K562 (cell line): ENCODE data around the gene NR2F2. TPM values are rescaled to one million over a fixed set of nuclear protein-coding genes. Genes with fewer than 3 reads are reported as not detected.

Source experiments
- CCAR2 ChIP-seq: fragments of 200-400 bp; formaldehyde crosslinking; IDR thresholded peaks from 2 replicates; pipeline ENCODE4 v1.6.1; 2017; ENCODE audit warnings: mild to moderate bottlenecking, low read depth, low read length
- EGR1 ChIP-seq: fragments of 450-650 bp; conservative IDR thresholded peaks from 2 replicates; pipeline ENCODE4 v1.6.1; 2017; ENCODE audit warnings: mild to moderate bottlenecking
- FIP1L1 ChIP-seq: fragments of 200-400 bp; formaldehyde crosslinking; IDR thresholded peaks from 2 replicates; pipeline ENCODE4 v1.6.1; 2018; ENCODE audit warnings: mild to moderate bottlenecking, low read depth, low read length; ENCODE audit not compliant: poor library complexity, severe bottlenecking
- MCM2 ChIP-seq: fragments of 450-650 bp; IDR thresholded peaks from 2 replicates; pipeline ENCODE4 v1.6.1; 2017; ENCODE audit warnings: low read depth, mild to moderate bottlenecking
- MCM7 ChIP-seq, 2 experiments: fragments of 450-650 bp; IDR thresholded peaks; 2 replicates each; pipeline ENCODE4 v1.6.1; 2016 to 2018
- MTA1 ChIP-seq: fragments of 450-650 bp; IDR thresholded peaks from 2 replicates; pipeline ENCODE4 v1.6.1; 2017; ENCODE audit warnings: borderline replicate concordance
- NFE2L1 ChIP-seq: fragments of 450-650 bp; IDR thresholded peaks from 2 replicates; pipeline ENCODE4 v1.6.1; 2016; ENCODE audit warnings: missing genetic modification characterization, low read depth, mild to moderate bottlenecking, missing compliant biosample characterization, moderate library complexity, borderline replicate concordance
- POLR2A ChIP-seq: fragments of 450-650 bp; conservative IDR thresholded peaks from 2 replicates; pipeline ENCODE4 v1.6.1; 2016
- SAFB2 ChIP-seq: fragments of 200-400 bp; formaldehyde crosslinking; IDR thresholded peaks from 2 replicates; pipeline ENCODE4 v1.6.1; 2018; ENCODE audit warnings: borderline replicate concordance, low read length, low read depth, moderate library complexity; ENCODE audit not compliant: severe bottlenecking
- SIX5 ChIP-seq, 2 experiments: IDR thresholded peaks; 2 replicates each; pipeline ENCODE4 v1.6.1; 2011; ENCODE audit warnings: low read length in 2 of 2, borderline replicate concordance in 1 of 2, low read depth in 1 of 2, mild to moderate bottlenecking in 1 of 2, moderate library complexity in 1 of 2; ENCODE audit not compliant: insufficient read depth in 1 of 2
- U2AF1 ChIP-seq: fragments of 200-400 bp; formaldehyde crosslinking; optimal IDR thresholded peaks from 2 replicates; pipeline ENCODE3; 2017; ENCODE audit warnings: mild to moderate bottlenecking, low read depth, low read length, moderate library complexity
- ZNF316 ChIP-seq: fragments of 450-650 bp; IDR thresholded peaks from 2 replicates; pipeline ENCODE4 v1.6.1; 2016
- ZNF668 ChIP-seq: fragments of 250-450 bp; sonication (Bioruptor Pico); IDR thresholded peaks from 2 replicates; pipeline ENCODE4 v1.8.0; 2022; ENCODE audit warnings: mild to moderate bottlenecking, inconsistent platforms
- polyA plus RNA-seq, 8 experiments: library from polyadenylated mRNA; depleted of rRNA in 4 of 8; stranded (reverse) in 5 of 8; unstranded in 3 of 8; fragments of >200 nt; fragmentation: Nextera tagmentation in 2 of 8; fragmentation: Illumina TruSeq in 1 of 8; extraction: Ambion mirVana in 2 of 8; extraction: Trizol in 1 of 8; gene quantifications; 2 replicates each; pipeline versions ENCODE4 v1.2.1 to v1.2.3, GENCODE V29; 2011 to 2014; ENCODE audit warnings: inconsistent platforms in 1 of 8, missing spikeins in 1 of 8
- total RNA-seq, 7 experiments: library from RNA; depleted of rRNA in 6 of 7; stranded (reverse); fragments of >200 nt in 6 of 7; fragmentation: Illumina TruSeq in 2 of 7; extraction: Trizol in 2 of 7; gene quantifications; 2 replicates each; pipeline versions ENCODE4 v1.2.1 to v1.2.3, GENCODE V29; 2011 to 2021; ENCODE audit warnings: low replicate concordance in 1 of 7
- TF ChIP-seq, protein P1 (sequence below): IDR thresholded peaks from 3 replicates; pipeline ENCODE4 v1.6.1; 2011; ENCODE audit warnings: borderline replicate concordance, mild to moderate bottlenecking; ENCODE audit not compliant: insufficient read length, insufficient read depth
- TF ChIP-seq, protein P2 (sequence below), 3 experiments: fragments of 200-800 bp in 1 of 3; fragments of 250-450 bp in 1 of 3; fragments of 450-650 bp in 1 of 3; sonication (Bioruptor Pico) in 1 of 3; sonication (Bioruptor generic) in 1 of 3; formaldehyde crosslinking in 1 of 3; IDR thresholded peaks; 2 replicates each; pipeline versions ENCODE4 v1.6.1 to v1.8.0; 2016 to 2022; ENCODE audit warnings: mild to moderate bottlenecking in 2 of 3, missing genetic modification characterization in 2 of 3, missing compliant biosample characterization in 1 of 3, moderate library complexity in 1 of 3
- TF ChIP-seq, protein P3 (sequence below), 2 experiments: fragments of 450-650 bp in 1 of 2; IDR thresholded peaks; 2 replicates each; pipeline ENCODE4 v1.6.1; 2011 to 2017; ENCODE audit warnings: low read depth in 2 of 2, antibody characterized with exemption in 1 of 2, borderline replicate concordance in 1 of 2, low read length in 1 of 2, mild to moderate bottlenecking in 1 of 2, mixed read lengths in 1 of 2; ENCODE audit not compliant: control insufficient read depth in 1 of 2
- TF ChIP-seq, protein P4 (sequence below), 3 experiments: IDR thresholded peaks in 2 of 3; conservative IDR thresholded peaks in 1 of 3; 2 replicates each; pipeline ENCODE4 v1.5.1; 2011 to 2012; ENCODE audit warnings: low read length in 3 of 3, mild to moderate bottlenecking in 3 of 3, control low read depth in 2 of 3, improper control_type of control experiment in 1 of 3, inconsistent platforms in 1 of 3, low read depth in 1 of 3, mixed read lengths in 1 of 3, moderate library complexity in 1 of 3; ENCODE audit not compliant: insufficient read depth in 2 of 3

The NR2F2 gene
- total and polyA plus RNA-seq, 9 of the 15 experiments (the other 6 are each of a cell fraction or from before 2014, with no cell fraction given): 6.0 to 51.8 (median 11.1) TPM

DNA sequence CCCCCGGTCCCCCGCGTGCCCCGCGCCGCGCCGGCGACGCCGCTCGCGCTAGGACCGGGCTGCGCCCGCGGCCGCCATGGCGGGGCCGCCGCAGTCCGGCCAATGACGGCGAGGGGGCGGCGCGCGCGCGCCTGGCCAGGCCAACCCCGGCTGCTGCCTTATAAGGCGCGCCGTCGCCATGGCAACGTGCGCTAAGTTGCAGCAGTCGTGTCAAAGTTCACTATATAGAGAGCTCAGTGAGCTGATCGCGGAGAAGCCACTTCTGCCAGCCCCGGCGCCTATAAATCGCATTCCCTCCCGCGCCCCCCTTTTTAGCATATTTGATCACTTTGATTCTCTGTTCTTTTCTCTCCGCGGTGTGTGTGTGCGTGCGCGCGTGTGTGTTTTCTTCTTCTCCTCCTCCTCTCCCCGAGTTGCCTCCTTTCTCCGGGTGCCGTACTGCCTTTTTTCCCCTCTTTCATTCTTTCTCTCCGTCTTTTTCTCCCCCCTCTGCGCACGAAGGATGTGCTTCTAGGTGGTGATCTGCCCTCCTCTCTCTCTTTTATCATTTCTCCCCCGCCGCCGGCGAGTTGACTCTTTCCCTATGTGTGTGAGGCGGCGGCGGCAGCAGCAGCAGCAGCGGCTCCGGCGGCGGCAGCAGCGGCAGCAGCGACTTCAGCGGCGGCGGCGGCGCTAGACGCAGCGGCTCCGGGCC, at the start of gene NR2F2 (continued):
- TF ChIP-seq SIX5 (IDR thresholded peaks at IDR 0.05; ENCODE audit: borderline replicate concordance in 1 of 2, insufficient read depth in 1 of 2, low read depth in 1 of 2, low read length in 2 of 2) (no peak), FIP1L1 (no peak), MTA1 (peak; percentile 48; the same call in 1 of the 2 replicates), U2AF1 (no peak), NFE2L1 (tag) (no peak), ZNF316 (no peak), EGR1 (no peak), POLR2A (peak; percentile 86), MCM7 (IDR thresholded peaks at IDR 0.05) (peak in 1 of 2 experiments; percentile 53; a peak in 1 of 4 replicates), ZNF668 (no peak), SAFB2 (no peak), MCM2 (no peak), CCAR2 (no peak)
- TF ChIP-seq, protein P1, sequence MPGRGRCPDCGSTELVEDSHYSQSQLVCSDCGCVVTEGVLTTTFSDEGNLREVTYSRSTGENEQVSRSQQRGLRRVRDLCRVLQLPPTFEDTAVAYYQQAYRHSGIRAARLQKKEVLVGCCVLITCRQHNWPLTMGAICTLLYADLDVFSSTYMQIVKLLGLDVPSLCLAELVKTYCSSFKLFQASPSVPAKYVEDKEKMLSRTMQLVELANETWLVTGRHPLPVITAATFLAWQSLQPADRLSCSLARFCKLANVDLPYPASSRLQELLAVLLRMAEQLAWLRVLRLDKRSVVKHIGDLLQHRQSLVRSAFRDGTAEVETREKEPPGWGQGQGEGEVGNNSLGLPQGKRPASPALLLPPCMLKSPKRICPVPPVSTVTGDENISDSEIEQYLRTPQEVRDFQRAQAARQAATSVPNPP: no peak
- TF ChIP-seq, protein P2, sequence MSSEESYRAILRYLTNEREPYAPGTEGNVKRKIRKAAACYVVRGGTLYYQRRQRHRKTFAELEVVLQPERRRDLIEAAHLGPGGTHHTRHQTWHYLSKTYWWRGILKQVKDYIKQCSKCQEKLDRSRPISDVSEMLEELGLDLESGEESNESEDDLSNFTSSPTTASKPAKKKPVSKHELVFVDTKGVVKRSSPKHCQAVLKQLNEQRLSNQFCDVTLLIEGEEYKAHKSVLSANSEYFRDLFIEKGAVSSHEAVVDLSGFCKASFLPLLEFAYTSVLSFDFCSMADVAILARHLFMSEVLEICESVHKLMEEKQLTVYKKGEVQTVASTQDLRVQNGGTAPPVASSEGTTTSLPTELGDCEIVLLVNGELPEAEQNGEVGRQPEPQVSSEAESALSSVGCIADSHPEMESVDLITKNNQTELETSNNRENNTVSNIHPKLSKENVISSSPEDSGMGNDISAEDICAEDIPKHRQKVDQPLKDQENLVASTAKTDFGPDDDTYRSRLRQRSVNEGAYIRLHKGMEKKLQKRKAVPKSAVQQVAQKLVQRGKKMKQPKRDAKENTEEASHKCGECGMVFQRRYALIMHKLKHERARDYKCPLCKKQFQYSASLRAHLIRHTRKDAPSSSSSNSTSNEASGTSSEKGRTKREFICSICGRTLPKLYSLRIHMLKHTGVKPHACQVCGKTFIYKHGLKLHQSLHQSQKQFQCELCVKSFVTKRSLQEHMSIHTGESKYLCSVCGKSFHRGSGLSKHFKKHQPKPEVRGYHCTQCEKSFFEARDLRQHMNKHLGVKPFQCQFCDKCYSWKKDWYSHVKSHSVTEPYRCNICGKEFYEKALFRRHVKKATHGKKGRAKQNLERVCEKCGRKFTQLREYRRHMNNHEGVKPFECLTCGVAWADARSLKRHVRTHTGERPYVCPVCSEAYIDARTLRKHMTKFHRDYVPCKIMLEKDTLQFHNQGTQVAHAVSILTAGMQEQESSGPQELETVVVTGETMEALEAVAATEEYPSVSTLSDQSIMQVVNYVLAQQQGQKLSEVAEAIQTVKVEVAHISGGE (CRISPR knock-in tag; IDR thresholded peaks at IDR 0.05): peak in 1 of 3 experiments; percentile 67; a peak in 2 of 6 replicates
- TF ChIP-seq, protein P3, sequence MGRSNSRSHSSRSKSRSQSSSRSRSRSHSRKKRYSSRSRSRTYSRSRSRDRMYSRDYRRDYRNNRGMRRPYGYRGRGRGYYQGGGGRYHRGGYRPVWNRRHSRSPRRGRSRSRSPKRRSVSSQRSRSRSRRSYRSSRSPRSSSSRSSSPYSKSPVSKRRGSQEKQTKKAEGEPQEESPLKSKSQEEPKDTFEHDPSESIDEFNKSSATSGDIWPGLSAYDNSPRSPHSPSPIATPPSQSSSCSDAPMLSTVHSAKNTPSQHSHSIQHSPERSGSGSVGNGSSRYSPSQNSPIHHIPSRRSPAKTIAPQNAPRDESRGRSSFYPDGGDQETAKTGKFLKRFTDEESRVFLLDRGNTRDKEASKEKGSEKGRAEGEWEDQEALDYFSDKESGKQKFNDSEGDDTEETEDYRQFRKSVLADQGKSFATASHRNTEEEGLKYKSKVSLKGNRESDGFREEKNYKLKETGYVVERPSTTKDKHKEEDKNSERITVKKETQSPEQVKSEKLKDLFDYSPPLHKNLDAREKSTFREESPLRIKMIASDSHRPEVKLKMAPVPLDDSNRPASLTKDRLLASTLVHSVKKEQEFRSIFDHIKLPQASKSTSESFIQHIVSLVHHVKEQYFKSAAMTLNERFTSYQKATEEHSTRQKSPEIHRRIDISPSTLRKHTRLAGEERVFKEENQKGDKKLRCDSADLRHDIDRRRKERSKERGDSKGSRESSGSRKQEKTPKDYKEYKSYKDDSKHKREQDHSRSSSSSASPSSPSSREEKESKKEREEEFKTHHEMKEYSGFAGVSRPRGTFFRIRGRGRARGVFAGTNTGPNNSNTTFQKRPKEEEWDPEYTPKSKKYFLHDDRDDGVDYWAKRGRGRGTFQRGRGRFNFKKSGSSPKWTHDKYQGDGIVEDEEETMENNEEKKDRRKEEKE (IDR thresholded peaks at IDR 0.05; ENCODE audit: borderline replicate concordance in 1 of 2, control insufficient read depth in 1 of 2, low read depth in 2 of 2, low read length in 1 of 2): 0 out of 4 replicates have a peak, but pooled peaks of 1 of the 2 experiments have one; percentile 61
- TF ChIP-seq, protein P4, sequence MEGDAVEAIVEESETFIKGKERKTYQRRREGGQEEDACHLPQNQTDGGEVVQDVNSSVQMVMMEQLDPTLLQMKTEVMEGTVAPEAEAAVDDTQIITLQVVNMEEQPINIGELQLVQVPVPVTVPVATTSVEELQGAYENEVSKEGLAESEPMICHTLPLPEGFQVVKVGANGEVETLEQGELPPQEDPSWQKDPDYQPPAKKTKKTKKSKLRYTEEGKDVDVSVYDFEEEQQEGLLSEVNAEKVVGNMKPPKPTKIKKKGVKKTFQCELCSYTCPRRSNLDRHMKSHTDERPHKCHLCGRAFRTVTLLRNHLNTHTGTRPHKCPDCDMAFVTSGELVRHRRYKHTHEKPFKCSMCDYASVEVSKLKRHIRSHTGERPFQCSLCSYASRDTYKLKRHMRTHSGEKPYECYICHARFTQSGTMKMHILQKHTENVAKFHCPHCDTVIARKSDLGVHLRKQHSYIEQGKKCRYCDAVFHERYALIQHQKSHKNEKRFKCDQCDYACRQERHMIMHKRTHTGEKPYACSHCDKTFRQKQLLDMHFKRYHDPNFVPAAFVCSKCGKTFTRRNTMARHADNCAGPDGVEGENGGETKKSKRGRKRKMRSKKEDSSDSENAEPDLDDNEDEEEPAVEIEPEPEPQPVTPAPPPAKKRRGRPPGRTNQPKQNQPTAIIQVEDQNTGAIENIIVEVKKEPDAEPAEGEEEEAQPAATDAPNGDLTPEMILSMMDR (IDR thresholded peaks at IDR 0.05 in 2 of 3, conservative IDR thresholded peaks at IDR 0.05 in 1 of 3; ENCODE audit: insufficient read depth in 2 of 3, low read depth in 1 of 3, low read length in 3 of 3): no peak
